Keratinocyte (primary cell): ENCODE results near the gene PDZD7.

Source experiments
- EZH2 ChIP-seq: IDR thresholded peaks from one replicate; pipeline ENCODE4 v1.6.1; 2012; ENCODE audit warnings: inconsistent platforms, mild to moderate bottlenecking, low read length, moderate library complexity
- TF ChIP-seq, protein P1 (sequence below), 3 experiments: IDR thresholded peaks in 1 of 3; conservative IDR thresholded peaks in 1 of 3; optimal IDR thresholded peaks in 1 of 3; 2 replicates in 2 of 3; 3 replicates in 1 of 3; pipeline versions ENCODE3 to v1.5.1; 2011; ENCODE audit warnings: low read length in 3 of 3, mild to moderate bottlenecking in 3 of 3, moderate library complexity in 2 of 3, control low read depth in 1 of 3, inconsistent platforms in 1 of 3; ENCODE audit not compliant: insufficient read depth in 2 of 3; ENCODE audit errors: extremely low read depth in 1 of 3

- TF ChIP-seq, protein P1, sequence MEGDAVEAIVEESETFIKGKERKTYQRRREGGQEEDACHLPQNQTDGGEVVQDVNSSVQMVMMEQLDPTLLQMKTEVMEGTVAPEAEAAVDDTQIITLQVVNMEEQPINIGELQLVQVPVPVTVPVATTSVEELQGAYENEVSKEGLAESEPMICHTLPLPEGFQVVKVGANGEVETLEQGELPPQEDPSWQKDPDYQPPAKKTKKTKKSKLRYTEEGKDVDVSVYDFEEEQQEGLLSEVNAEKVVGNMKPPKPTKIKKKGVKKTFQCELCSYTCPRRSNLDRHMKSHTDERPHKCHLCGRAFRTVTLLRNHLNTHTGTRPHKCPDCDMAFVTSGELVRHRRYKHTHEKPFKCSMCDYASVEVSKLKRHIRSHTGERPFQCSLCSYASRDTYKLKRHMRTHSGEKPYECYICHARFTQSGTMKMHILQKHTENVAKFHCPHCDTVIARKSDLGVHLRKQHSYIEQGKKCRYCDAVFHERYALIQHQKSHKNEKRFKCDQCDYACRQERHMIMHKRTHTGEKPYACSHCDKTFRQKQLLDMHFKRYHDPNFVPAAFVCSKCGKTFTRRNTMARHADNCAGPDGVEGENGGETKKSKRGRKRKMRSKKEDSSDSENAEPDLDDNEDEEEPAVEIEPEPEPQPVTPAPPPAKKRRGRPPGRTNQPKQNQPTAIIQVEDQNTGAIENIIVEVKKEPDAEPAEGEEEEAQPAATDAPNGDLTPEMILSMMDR (optimal IDR thresholded peaks at IDR 0.05 in 1 of 3, IDR thresholded peaks at IDR 0.05 in 1 of 3, conservative IDR thresholded peaks at IDR 0.05 in 1 of 3; ENCODE audit: extremely low read depth in 1 of 3, insufficient read depth in 2 of 3, low read length in 3 of 3), result no peak
- no peak for TF ChIP-seq EZH2
Measured at GRCh38 chr10:100980311-100980710, 50.6 kb downstream of the PDZD7 start.
